Hematopoietic multipotent progenitor cell treated with erythropoietin and hydrocortisone succinate and interleukin-3 and kit ligand, for 15 days (in vitro differentiated cells): ENCODE measurements around the gene LRMDA.
"Not testable (repeated sequence)": the region's sequence is repeated elsewhere in the genome, so short reads cannot be mapped to it uniquely, and the experiment has no call there.

ENCODE experiments used
- DNase-seq: peaks from one replicate; pipeline ENCODE4 v3.0.0-alpha.2; 2015; ENCODE audit warnings: low spot score

LRMDA gene

DNA sequence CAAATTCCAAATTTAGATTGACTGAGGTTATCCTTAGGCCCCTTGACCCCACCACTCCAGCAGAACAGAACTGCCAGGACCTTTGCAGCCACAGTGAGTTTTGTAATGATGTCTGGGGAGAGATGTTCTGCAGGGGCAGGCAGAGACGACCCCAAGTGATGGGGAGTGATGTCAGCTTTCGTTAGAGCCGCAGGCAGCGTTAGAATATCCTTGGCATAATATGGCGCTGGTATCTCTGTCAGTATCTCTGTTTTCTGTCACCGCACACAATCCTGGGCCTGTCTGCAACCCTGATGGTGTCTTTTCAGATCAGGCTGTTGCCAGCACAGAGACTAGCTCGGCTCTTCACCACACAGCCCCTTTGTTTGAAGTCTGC, 1122.6 kb downstream of the LRMDA start:
- no peak for DNase-seq

DNA sequence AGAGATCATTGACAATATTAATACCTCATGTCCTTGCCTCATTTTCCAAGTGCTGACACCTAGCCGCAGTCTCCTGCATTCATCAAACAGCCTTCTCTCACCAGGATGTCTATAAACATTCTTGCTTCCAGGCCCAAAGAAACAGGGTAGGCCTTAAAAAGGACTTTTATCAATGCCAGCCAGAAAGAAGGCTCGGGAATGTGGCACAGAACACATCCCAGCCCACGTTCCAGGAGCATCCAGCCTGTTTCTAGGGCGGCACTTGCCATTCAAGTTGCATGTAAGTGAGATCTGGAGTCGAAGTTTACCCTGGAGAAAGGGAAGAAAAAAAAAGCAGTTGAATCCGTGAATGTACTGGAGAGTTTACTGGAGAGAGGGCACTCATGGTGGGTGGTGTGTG, 1123.1 kb downstream of the LRMDA start:
- no peak for DNase-seq

DNA sequence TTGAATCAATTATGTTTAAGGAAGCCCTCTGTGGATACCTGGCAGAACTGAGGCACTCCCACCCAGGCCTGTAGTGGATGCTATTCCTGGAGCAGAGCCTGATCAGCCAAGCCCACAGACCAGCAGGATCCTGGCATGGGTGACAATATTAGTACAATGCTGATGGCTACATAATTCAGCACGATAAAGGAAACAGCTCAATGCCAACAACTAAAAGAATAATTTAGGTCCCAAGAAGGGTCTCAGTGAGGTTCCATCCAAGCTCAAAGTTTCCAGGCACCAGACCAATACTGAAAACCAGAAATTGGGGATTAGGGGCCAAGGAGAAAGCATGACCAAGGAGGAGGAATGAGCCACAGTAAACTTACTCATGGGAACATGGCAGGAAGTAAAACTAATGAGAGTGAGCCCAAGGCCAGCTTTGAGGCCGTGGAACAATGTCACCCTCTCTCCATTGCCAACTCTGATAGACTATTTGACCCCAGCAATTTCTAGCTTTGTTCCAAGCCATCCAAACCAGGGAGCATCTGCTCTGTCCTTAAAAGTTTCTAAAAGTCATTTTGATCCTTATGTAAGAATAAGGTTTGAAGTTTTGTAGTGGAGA, 1123.7 kb downstream of the LRMDA start:
- DNase-seq = no peak

DNA sequence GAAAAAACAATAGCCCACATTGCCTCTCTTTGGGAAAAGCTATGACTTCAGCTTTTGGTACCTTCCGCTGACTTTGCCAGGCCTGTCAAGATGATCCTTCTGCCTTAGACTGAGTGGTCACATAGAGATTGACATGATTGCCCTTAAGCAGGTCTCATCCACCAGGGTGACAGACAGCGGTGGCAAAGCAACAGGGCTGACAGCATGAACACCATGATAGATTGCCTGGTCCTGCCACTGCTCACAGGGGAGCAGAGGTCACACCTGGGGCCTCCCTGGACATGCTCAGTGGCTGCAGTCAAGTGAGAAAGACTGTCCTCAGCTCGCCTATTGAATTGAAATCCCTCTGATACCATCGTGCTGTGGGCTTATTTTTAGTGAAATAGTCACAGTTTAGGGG, 1125.9 kb downstream of the LRMDA start:
- DNase-seq = no peak

DNA sequence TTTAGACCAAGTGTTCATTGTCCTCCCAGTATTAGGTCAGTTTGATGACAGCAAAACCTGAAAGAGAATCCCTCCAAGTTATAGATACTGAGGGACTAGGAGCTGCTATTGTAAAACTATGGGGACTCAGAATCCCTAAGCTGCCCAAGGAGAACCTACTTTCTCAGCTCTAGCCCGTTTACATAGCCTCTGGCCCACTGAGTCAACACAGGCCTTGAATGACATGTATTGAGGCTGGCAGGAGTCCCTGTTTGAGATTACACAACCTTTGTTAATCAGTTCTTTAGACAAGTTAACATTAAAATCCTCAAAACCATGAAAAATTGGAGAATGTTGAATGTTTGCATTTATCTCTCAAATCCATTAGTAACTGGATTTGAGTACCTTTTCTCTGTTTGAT, 1127.2 kb downstream of the LRMDA start:
- no peak for DNase-seq

DNA sequence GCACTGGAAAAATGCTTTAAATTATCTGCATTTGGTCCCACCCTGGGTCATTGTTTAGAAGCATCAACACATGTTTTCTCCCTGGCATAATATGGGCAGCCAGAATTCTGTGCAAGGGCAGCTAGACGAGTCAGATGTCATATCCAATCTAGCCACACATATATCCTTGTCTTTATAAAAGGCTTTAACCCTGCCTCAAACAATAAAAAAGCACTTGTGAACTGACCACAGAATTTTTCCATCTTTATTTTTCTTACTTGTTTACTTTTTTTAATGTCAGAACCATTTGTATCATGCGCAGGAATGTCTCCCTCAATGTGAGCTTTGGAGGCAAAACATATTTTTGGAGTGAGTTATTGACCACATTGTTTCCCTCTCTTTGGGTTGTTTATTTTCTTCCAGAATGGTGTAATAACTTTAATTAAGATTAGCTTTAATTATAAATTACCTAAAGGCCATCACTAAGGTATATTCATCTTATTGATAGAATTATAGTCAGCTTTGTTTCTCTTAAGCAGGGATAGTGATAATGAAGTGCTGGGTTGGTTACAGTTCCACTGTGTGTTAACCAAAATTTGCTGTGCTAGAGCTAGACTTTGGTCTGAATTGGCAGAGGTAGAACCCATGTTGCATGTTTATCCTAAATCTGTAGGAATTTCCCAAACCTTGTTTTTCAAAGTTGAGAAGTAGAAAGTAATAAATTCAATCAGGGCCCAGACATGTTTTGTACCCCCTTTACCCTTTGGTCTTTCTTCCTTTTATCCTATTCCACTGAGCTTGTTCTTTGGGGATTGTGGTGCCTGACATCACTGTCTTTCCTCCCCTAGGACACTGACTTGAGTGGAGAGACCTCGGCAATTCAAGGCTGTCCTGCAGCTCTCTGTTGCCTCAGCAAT, 1127.8 kb downstream of the LRMDA start:
- DNase-seq = no peak

DNA sequence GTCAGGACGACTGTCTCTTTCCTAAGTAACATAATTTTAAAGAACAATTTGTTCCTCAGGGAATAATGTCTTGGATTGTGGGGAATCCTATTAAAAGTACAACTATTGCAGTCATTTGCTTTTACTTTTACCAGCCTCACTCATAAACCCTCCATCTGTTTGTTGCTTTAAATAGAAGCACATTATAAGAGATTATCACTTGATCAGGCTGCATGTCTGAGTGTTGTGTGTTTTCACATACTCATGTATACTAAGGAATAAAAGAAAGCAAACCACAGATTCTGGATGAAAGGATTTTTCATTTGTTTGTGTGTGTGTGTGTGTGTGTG, 1128.4 kb downstream of the LRMDA start:
- DNase-seq = no peak

DNA sequence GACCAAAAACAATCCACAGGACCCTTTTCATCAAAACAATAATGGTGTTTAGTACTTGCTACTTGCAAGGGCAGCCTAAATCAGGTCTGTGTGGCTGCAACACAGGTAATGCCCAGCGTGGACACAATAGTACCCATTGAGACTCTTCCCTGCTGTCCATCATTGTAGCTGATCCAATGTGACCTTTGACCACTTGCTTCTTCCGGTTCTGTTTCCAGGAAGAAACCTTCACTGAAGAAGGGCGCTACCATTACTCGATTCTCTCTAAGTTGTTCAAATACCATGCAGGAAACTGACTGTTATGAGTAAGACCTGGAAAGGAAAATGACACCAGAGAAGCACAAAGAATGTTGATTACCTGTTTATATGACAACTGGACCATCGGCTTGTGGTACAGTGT, 1128.9 kb downstream of the LRMDA start:
- DNase-seq = no peak

DNA sequence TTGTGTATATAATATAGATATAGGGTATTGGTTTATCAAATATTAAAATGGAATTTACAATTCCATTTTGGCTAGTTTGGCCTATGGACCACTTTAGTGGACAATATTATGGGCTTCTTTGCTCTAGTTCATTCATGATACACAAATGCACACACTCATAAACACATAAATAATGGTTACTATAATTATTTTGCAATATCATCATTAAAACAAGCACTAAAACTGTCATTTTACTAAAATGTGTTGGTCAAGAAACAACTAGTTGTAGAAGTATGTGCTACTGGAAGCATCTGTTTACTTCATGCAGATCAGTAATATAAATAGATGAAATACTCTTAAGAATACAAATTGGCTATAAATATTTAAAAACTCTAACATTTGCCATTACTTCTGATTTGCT, 1131.9 kb downstream of the LRMDA start:
- DNase-seq = no peak

DNA sequence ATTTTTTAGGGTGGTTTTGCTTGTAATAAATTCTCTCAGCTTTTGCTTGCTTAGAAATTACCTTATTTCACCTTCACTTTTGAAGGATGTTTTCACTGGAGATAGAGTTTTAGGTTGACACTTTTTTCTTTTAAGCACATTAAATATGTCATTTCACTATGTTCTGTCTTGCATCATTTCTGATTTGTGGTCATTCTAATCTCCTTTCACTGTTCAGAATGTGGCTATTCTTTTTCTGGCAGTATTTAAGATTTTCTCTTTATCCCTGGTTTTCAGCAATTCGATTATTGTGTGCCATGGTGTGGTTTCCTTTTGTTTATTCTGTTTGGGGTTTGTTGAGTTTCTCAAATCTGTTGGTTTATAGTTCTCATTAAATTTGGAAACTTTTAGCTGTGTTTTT, 1140.6 kb downstream of the LRMDA start:
- DNase-seq = no peak

DNA sequence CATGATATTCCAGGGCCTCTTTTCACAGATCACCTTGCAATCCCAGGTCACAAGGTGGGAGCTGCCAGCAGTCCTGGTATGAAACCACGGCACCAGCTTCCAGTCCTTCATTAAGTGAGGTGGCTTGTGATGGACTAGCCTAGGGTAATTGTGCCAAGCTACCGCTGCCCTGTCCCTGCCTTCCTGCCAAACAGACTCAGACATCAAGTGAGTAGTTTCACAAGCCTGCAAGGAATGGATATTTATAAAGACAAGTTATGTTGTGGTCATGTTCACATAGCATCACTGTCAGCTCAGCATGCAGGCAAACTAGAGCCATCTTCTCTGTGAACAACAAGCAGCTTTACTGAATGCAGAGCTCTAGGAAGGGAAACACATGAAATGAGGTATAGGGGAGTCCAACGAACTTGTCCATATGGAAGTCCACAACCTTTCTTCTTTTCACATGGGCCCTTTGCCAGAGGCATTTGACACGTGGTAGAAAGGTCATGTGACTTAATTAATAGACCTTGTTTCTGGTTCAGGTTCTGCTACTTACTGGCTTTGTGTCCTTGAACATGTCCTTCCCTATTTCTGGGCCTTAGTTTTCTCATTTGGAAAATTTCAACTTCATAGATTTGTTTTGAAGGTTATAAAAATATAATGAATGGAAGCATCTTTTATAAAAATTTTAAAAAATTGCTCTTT, 1145.0 kb downstream of the LRMDA start:
- no peak for DNase-seq

DNA sequence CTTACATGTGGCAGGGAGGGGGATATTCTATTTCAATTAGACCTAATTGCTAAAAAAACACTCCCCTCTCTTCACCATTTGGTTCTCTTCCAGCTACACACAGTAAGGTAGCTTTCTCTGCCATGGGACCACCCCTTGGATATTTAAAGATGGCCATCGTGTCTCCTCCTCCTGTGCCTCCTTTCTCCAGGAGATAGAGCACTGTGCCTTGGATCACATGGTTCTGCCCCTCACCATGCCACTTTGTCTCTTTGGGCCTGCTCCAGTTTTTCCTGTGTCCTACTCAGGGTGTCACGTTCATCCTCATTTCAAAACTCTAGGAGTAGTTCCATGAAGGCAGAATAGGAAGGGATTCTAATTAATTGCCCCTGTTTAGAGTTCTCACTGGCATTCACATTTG, 1146.0 kb downstream of the LRMDA start:
- DNase-seq = no peak

DNA sequence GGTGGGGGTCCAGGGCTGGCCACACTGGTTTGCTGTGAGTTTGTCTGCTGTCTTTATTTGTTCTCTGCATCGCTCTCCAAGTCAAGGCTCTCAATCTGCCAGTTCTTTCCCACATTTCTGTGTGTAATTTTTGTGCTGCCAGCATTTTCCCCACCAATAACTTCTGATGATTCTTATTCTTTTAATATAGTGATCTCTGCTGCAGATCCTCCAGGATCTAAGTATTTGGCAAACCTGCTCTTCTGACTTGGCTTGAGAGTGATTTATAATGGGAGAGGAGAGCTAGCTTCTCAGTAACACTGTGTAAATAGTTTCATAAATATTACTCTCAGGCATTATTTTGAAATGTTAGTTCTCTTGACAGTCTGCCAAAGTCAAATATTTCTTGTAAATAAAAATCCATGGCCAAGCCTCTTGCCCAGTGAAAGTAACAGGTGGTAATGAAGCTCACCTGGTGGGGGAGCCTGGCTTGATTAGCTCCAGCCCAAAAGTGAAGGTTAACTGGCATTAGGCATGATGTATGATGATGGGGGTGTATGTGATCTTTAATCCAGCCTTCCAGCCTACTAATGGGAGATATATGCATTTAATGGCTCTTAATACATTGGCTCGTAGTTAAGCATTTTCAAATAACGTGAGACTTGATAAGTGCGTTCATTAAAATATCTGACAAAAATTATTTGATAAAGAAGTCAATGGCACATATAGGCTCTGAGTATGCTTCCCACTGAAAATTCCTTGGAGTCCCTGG, 1150.3 kb downstream of the LRMDA start:
- DNase-seq = no peak

DNA sequence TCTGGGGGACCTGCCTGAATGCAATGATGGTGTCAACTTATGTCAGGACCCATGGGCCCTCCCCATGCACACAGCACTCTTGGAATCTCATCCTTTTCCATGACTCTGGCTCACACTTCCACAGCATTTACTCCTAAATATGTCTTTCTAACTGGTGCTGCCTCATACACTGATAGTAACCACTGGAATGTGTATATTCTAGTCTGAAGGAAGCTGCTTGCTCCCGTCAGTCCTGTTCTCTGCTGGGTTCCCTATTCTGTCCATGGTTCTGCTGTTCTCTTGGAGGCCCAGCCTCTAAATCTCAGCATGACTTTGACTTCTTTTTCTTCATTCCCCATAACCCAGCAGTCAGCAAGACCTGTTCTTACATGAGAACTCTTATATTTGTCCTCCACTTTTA, 1151.1 kb downstream of the LRMDA start:
- DNase-seq = no peak

DNA sequence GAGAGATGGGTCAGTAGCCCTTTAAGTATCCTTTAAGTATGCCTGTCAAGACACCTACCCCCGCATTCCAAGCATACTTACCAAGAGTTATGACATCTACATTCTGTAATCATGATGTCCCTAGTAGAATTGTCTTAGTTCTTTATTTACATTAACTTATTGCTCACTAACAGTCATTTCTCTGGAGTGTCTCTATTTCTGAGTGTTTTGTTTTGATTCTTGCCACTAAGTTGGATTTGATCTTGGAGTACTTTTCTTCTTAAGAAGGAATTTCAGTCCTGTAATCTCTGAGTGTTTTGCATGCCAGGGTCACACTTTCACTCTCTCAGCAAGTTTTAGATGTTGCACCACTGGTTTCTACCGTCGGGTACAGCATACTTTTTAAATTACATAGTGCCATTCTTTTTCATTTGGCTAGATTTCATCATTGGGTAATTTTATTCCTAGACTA, 1152.3 kb downstream of the LRMDA start:
- DNase-seq = no peak

DNA sequence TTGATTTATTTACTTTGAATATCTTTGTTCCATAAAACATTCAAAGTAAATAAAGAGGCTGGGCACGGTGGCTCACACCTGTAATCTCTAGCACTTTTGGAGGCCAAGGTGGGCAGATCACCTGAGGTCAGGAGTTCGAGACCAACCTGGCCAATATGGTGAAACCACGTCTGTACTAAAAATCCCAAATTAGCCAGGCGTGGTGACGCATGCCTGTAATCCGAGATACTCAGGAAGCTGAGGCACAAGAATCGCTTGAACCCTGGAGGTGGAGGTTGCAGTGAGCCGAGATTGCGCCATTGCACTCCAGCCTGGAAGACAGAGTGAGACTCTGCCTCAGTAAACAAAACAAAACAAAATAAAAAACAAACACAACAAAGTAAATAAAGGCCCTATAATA, 1153.0 kb downstream of the LRMDA start:
- DNase-seq = not testable (repeated sequence)
